Neural cell (in vitro differentiated cells): Measurements from ENCODE around the gene TRPM3. TPM values are rescaled to one million over a fixed set of nuclear protein-coding genes. Genes with fewer than 3 reads are reported as not detected.

Experiments used
- H2AFZ ChIP-seq: fragments of 200-600, 300-800 bp; sonication (generic), shearing (Covaris generic); 2 replicates; pipeline ENCODE4 v1.6.0; 2014; ENCODE audit warnings: low read depth, mild to moderate bottlenecking, antibody characterized with exemption, low read length, moderate library complexity
- H3F3A ChIP-seq: fragments of 200-600 bp; shearing (Covaris generic); 2 replicates; pipeline ENCODE4 v1.6.1; 2016; ENCODE audit warnings: mild to moderate bottlenecking, moderate library complexity, mixed read lengths, antibody characterized with exemption, low read length; ENCODE audit not compliant: insufficient read depth, poor library complexity, severe bottlenecking
- H3K27ac ChIP-seq: fragments of 200-600, 300-800 bp; sonication (generic), shearing (Covaris generic); 2 replicates; pipeline ENCODE4 v1.5.1; 2014; ENCODE audit warnings: mild to moderate bottlenecking, low read length, moderate library complexity
- H3K27me3 ChIP-seq: fragments of 300-800, 200-600 bp; sonication (generic), shearing (Covaris generic); 2 replicates; pipeline ENCODE4 v1.6.0; 2014; ENCODE audit warnings: mild to moderate bottlenecking, low read depth, low read length, moderate library complexity; ENCODE audit not compliant: insufficient read depth
- H3K36me3 ChIP-seq: fragments of 300-800, 200-600 bp; sonication (generic), shearing (Covaris generic); 2 replicates; pipeline ENCODE4 v1.5.1; 2014; ENCODE audit warnings: mild to moderate bottlenecking, antibody characterized with exemption, low read length, moderate library complexity; ENCODE audit not compliant: insufficient read depth
- H3K4me2 ChIP-seq: fragments of 300-800, 200-600 bp; sonication (generic), shearing (Covaris generic); 2 replicates; pipeline ENCODE4 v1.6.0; 2014; ENCODE audit warnings: mild to moderate bottlenecking, low read length
- H3K4me3 ChIP-seq: fragments of 300-800, 200-600 bp; sonication (generic), shearing (Covaris generic); 2 replicates; pipeline ENCODE4 v1.5.1; 2014; ENCODE audit warnings: mild to moderate bottlenecking, low read length, moderate library complexity
- H3K79me2 ChIP-seq: fragments of 200-600 bp; shearing (Covaris generic); replicated peaks from 2 replicates; pipeline ENCODE4 v1.6.0; 2014; ENCODE audit warnings: mild to moderate bottlenecking, low read length, moderate library complexity; ENCODE audit not compliant: insufficient read depth
- H3K9ac ChIP-seq: fragments of 300-800, 200-600 bp; sonication (generic), shearing (Covaris generic); 2 replicates; pipeline ENCODE4 v1.6.1; 2016; ENCODE audit warnings: mild to moderate bottlenecking, low read length, mixed read lengths
- H3K9me2 ChIP-seq: fragments of 200-600 bp; shearing (Covaris generic); 2 replicates; pipeline ENCODE4 v1.6.1; 2016; ENCODE audit warnings: mild to moderate bottlenecking, low read length, mixed read lengths; ENCODE audit not compliant: insufficient read depth
- H3K9me3 ChIP-seq: fragments of 200-600, 300-800 bp; sonication (generic), shearing (Covaris generic); 2 replicates; pipeline ENCODE4 v1.6.1; 2016; ENCODE audit warnings: mild to moderate bottlenecking, mixed run types, low read length, moderate library complexity, mixed read lengths
- H4K20me1 ChIP-seq: fragments of 200-600 bp; shearing (Covaris generic); 2 replicates; pipeline ENCODE4 v1.6.1; 2016; ENCODE audit warnings: mild to moderate bottlenecking, mixed run types; ENCODE audit not compliant: insufficient read depth
- EZH2 ChIP-seq: fragments of 200-600, 300-800 bp; shearing (Covaris generic), sonication (generic); IDR thresholded peaks from 2 replicates; pipeline ENCODE4 v1.6.1; 2014; ENCODE audit warnings: antibody characterized with exemption, low read length, borderline replicate concordance, mild to moderate bottlenecking; ENCODE audit not compliant: insufficient read depth, poor library complexity, severe bottlenecking
- MXI1 ChIP-seq: fragments of 450-650 bp; conservative IDR thresholded peaks from 2 replicates; pipeline ENCODE4 v1.6.1; 2014; ENCODE audit warnings: antibody characterized with exemption, mild to moderate bottlenecking; ENCODE audit not compliant: poor library complexity, severe bottlenecking
- POLR2AphosphoS5 ChIP-seq: IDR thresholded peaks from 2 replicates; pipeline ENCODE4 v1.6.1; 2012
- RAD21 ChIP-seq: fragments of 450-650 bp; conservative IDR thresholded peaks from 2 replicates; pipeline ENCODE4 v1.6.1; 2014; ENCODE audit warnings: antibody characterized with exemption, mild to moderate bottlenecking, moderate library complexity
- SMC3 ChIP-seq: fragments of 450-650 bp; conservative IDR thresholded peaks from 2 replicates; pipeline ENCODE4 v1.6.1; 2014; ENCODE audit warnings: antibody characterized with exemption, mild to moderate bottlenecking, moderate library complexity; ENCODE audit not compliant: poor library complexity
- TAF1 ChIP-seq: IDR thresholded peaks from 2 replicates; pipeline ENCODE4 v1.6.1; 2012; ENCODE audit warnings: low read depth
- polyA plus RNA-seq: library from polyadenylated mRNA; depleted of rRNA; stranded (reverse); fragments of >200 nt; gene quantifications from 2 replicates; pipeline ENCODE4 v1.2.3, GENCODE V29; 2014
- TF ChIP-seq, protein P1 (sequence below): IDR thresholded peaks from 2 replicates; pipeline ENCODE4 v1.6.1; 2012; ENCODE audit warnings: borderline replicate concordance
- TF ChIP-seq, protein P2 (sequence below): fragments of 450-650 bp; IDR thresholded peaks from 2 replicates; pipeline ENCODE4 v1.5.1; 2014; ENCODE audit warnings: antibody characterized with exemption, mild to moderate bottlenecking, moderate library complexity; ENCODE audit not compliant: poor library complexity, severe bottlenecking

Gene TRPM3
- polyA plus RNA-seq, 1 donor from 2014 or later, result 1.3 TPM

DNA sequence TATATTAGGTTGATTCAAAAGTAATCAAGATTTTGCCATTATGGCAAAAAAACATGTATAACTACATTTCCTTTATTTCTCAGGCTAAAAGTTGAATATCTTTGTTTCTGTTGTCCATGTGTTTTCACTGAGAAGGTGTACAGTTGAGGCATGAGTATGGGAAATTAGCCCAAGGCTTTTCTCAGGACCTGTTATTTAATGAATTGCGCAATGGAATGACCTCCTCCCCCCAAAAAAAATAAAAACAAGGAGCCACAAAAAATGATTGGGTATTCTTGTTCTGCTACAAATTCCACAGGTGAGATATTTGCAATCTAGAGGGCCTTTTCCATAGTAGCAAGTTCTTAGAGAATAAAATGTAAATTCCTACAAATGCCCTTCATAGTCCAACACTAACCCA, 186.8 kb downstream of the TRPM3 start:
- H3K4me2 ChIP-seq, result no peak overlapping the region
- H3K4me3 ChIP-seq, result no peak overlapping the region
- H3K27ac ChIP-seq, result no peak overlapping the region
- H3K9me2 ChIP-seq, result no peaks in the 10 kb centered on the region
- H2AFZ ChIP-seq, result no peak overlapping the region
- H3K9me3 ChIP-seq, result no peaks in the 10 kb centered on the region
- H3K36me3 ChIP-seq, result no peaks in the 10 kb centered on the region
- no peak overlapping the region for H3K9ac ChIP-seq
- no peaks in the 10 kb centered on the region for H3F3A ChIP-seq
- H3K79me2 ChIP-seq, result no peaks in the 10 kb centered on the region
- TF ChIP-seq, protein P1, sequence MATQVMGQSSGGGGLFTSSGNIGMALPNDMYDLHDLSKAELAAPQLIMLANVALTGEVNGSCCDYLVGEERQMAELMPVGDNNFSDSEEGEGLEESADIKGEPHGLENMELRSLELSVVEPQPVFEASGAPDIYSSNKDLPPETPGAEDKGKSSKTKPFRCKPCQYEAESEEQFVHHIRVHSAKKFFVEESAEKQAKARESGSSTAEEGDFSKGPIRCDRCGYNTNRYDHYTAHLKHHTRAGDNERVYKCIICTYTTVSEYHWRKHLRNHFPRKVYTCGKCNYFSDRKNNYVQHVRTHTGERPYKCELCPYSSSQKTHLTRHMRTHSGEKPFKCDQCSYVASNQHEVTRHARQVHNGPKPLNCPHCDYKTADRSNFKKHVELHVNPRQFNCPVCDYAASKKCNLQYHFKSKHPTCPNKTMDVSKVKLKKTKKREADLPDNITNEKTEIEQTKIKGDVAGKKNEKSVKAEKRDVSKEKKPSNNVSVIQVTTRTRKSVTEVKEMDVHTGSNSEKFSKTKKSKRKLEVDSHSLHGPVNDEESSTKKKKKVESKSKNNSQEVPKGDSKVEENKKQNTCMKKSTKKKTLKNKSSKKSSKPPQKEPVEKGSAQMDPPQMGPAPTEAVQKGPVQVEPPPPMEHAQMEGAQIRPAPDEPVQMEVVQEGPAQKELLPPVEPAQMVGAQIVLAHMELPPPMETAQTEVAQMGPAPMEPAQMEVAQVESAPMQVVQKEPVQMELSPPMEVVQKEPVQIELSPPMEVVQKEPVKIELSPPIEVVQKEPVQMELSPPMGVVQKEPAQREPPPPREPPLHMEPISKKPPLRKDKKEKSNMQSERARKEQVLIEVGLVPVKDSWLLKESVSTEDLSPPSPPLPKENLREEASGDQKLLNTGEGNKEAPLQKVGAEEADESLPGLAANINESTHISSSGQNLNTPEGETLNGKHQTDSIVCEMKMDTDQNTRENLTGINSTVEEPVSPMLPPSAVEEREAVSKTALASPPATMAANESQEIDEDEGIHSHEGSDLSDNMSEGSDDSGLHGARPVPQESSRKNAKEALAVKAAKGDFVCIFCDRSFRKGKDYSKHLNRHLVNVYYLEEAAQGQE, result no peak
- TF ChIP-seq POLR2AphosphoS5 (no peak), SMC3 (no peak), TAF1 (no peak), RAD21 (no peak), MXI1 (no peak), EZH2 (no peak)
- TF ChIP-seq, protein P2, sequence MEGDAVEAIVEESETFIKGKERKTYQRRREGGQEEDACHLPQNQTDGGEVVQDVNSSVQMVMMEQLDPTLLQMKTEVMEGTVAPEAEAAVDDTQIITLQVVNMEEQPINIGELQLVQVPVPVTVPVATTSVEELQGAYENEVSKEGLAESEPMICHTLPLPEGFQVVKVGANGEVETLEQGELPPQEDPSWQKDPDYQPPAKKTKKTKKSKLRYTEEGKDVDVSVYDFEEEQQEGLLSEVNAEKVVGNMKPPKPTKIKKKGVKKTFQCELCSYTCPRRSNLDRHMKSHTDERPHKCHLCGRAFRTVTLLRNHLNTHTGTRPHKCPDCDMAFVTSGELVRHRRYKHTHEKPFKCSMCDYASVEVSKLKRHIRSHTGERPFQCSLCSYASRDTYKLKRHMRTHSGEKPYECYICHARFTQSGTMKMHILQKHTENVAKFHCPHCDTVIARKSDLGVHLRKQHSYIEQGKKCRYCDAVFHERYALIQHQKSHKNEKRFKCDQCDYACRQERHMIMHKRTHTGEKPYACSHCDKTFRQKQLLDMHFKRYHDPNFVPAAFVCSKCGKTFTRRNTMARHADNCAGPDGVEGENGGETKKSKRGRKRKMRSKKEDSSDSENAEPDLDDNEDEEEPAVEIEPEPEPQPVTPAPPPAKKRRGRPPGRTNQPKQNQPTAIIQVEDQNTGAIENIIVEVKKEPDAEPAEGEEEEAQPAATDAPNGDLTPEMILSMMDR, result no peak
- H3K27me3 ChIP-seq, result no peaks in the 10 kb centered on the region
- H4K20me1 ChIP-seq, result no peaks in the 10 kb centered on the region

DNA sequence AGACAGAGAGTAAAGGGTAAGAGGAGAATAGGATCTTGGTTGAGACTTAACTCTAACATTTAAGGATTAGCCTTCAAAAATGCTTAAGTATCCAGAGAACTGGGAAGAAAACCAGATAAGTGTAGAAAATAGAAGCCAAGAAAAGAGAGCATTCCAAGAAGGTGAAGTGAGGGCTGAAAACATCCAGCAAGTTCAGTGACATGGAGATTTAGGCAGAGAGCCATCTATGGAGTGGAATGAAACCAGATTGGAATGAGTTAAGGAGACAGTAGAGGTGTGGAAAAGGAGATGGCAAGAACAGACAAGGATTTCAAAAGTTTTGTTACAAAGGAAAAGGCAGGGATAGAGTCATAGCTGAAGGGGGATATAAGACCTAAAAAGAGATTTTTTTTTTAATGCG, 188.1 kb downstream of the TRPM3 start:
- TF ChIP-seq, protein P2, result no peak

More for the DNA sequence above, 188.1 kb downstream of the TRPM3 start:
- H3K9me3 ChIP-seq, result no peaks in the 10 kb centered on the region
- H3F3A ChIP-seq, result no peaks in the 10 kb centered on the region
- H3K4me2 ChIP-seq, result no peak overlapping the region
- H3K79me2 ChIP-seq, result no peaks in the 10 kb centered on the region
- H4K20me1 ChIP-seq, result no peaks in the 10 kb centered on the region
- no peaks in the 10 kb centered on the region for H3K36me3 ChIP-seq
- no peaks in the 10 kb centered on the region for H3K9me2 ChIP-seq
- H3K27me3 ChIP-seq, result no peaks in the 10 kb centered on the region
- H3K4me3 ChIP-seq, result no peak overlapping the region
- no peak overlapping the region for H3K9ac ChIP-seq
- H3K27ac ChIP-seq, result no peak overlapping the region
- no peak overlapping the region for H2AFZ ChIP-seq
